Brain pericyte (primary cell): ENCODE results near the gene MLXIPL.
"Not testable (repeated sequence)": the region's sequence is repeated elsewhere in the genome, so short reads cannot be mapped to it uniquely, and the experiment has no call there.

ENCODE experiments used
- DNase-seq: peaks from one replicate; pipeline ENCODE4 v3.0.0-alpha.2; 2012; ENCODE audit warnings: low read depth, low spot score

MLXIPL gene

GRCh38 chr7:73623798-73624668 is at the start of gene MLXIPL:
Gene MLXIPL, minus strand, starts transcription at chr7:73624522. Its CDS starts 30 bp downstream, at chr7:73624492.
- DNase-seq, result no peak

GRCh38 chr7:73671857-73672445 is 47.6 kb upstream of the MLXIPL start:
- DNase-seq, result no peak

- no peak for DNase-seq
Observed at GRCh38 chr7:73671322-73671661, 47.0 kb upstream of the MLXIPL start.

GRCh38 chr7:73669858-73670385 is 45.6 kb upstream of the MLXIPL start:
- no peak for DNase-seq

GRCh38 chr7:73669288-73669701 is 45.0 kb upstream of the MLXIPL start:
- DNase-seq, result no peak

- DNase-seq, result no peak
Observed at GRCh38 chr7:73668886-73669230, 44.5 kb upstream of the MLXIPL start.

GRCh38 chr7:73668103-73668885 is 44.0 kb upstream of the MLXIPL start:
- no peak for DNase-seq

- peak; percentile 38 for DNase-seq
Observed at GRCh38 chr7:73667344-73668102, 43.2 kb upstream of the MLXIPL start, which contains the start of gene VPS37D. Gene VPS37D, plus strand, starts transcription at chr7:73667831. Its CDS starts 128 bp downstream, at chr7:73667959.

- no peak for DNase-seq
Observed at GRCh38 chr7:73663033-73663432, 38.7 kb upstream of the MLXIPL start.

GRCh38 chr7:73660594-73660993 is 36.3 kb upstream of the MLXIPL start:
- DNase-seq, result not testable (repeated sequence)

- DNase-seq, result no peak
Observed at GRCh38 chr7:73659983-73660382, 35.7 kb upstream of the MLXIPL start.

GRCh38 chr7:73655309-73655708 is 31.0 kb upstream of the MLXIPL start:
- DNase-seq, result not testable (repeated sequence)

GRCh38 chr7:73652541-73652949 is 28.2 kb upstream of the MLXIPL start:
- no peak for DNase-seq

GRCh38 chr7:73650524-73650923 is 26.2 kb upstream of the MLXIPL start:
- DNase-seq, result no peak

GRCh38 chr7:73649576-73649975 is 25.3 kb upstream of the MLXIPL start:
- DNase-seq, result no peak

GRCh38 chr7:73648593-73649332 is 24.4 kb upstream of the MLXIPL start:
- DNase-seq, result no peak

- DNase-seq, result no peak
Observed at GRCh38 chr7:73647725-73648592, 23.6 kb upstream of the MLXIPL start.

- DNase-seq, result no peak
Observed at GRCh38 chr7:73646785-73647724, 22.7 kb upstream of the MLXIPL start.
